Stimulated activated CD4-positive, alpha-beta T cell treated with anti-CD3 and anti-CD28 coated beads, Interleukin-12 subunit alpha, Interleukin-12 subunit beta, amount 100 ng/mL, for 48 hours (primary cell): ENCODE results near the gene TDRD9.

ENCODE experiments used
- DNase-seq, 3 donors: peaks; one replicate each; pipeline ENCODE4 v3.0.0-alpha.2; 2020; ENCODE audit warnings: low read depth in 2 of 3, low spot score in 1 of 3

The TDRD9 gene

DNA sequence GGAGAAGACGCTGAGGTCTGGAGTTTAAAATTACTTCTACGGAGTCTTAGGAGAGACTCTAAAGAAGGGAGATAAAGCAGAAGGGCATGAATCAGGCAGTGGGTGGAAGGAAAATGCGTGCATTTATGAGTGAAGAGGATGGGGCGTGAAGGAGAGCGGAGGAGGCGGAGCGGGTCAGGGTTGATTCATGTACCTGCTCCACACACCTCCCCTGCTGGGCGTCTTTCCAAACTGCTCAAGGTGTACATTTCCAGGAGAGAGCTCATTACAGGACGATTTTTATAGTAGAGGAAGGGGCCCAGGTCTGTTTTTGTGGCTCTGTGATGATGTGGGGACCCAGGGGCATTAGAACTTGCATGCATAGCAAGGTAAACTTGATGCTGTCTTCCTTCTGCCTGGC lies 92.2 kb downstream of the TDRD9 start:
- no peak for DNase-seq

DNA sequence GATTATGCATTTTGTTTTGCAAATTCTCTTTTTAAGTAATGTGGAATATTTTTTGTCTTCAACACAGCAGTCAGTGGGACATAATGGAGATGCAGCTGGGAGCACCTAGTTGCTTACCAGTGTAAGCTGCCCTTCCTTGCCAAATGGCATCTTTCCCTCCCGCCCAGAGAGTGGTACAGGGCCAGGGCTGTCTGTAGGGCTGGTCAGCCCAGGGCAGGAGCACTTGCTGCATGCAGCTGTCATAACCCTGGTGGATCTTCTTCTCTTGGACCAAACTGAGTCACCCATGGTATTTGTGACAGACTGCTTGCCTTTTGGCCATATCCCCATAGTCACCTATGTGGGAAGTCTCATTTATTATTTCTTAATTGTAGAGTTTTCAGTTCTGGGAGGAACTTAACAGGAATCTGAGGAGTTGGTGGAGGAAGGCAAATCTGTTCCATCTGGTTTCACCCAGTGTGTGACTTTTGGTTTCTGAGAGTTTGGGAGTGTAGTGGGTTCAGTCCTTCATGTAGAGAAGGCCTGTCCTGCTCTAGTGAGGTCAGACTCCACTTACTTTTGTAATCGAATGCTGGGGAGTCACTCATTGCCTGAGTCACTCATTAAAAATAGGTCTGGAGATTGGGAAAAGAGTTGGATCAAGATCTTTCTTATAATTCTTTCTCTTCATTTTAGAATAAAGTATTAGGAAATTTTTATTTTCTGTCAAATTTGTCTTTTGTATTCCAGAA lies 95.2 kb downstream of the TDRD9 start:
- DNase-seq, result no peak

DNA sequence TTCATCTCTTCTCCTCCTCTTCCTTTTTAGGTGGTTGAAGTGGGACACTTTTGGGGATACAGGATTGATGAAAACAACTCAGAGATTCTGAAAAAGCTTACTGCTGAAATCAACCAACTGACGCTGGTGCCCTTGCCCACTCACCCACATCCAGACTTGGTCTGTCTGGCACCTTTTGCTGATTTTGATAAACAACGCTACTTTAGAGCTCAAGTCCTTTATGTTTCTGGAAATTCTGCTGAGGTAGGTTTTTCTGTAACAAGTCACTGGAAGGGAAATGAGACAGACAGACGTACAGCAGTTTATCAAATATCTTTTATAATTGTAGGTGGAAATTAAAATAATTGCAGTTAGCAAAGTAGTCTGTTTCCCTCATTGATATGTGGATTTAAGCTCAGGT lies 97.3 kb downstream of the TDRD9 start:
- no peak for DNase-seq

DNA sequence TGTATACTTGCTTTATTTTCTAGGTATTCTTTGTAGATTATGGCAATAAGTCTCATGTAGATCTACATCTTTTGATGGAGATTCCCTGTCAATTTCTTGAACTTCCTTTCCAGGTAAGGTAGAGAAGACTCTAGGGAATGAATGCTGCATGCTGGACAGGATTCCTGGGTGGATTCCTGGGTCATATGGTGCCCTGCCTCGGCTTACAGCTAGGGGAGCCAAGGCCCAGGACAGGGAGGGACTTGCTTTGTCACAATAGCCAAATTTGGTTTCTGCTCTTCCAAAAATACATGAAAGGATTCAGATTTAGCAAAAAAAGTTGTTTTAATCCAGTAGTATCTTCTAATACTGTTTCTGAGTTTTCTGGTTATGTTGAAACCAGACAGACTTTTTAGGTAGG lies 97.8 kb downstream of the TDRD9 start:
- no peak for DNase-seq

DNA sequence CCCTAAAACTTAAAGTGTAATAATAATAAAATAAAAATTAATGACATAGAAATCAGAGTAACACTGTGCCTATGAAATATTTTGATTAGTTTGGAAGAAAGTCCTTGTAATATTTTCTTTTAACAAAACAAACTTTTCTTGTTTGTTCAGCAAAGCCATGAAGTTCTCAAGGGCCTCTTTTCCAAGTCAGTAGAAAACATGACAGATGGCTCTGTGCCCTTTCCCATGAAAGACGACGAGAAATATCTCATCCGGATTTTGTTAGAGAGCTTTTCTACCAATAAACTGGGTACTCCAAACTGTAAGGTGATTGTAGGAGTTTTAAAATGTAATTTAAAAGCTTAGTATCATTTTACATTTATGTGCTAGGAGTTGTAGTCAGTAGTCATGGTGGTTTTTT lies 102.7 kb downstream of the TDRD9 start:
- DNase-seq, result no peak

GRCh38 chr14:104031384-104031783 lies 103.1 kb downstream of the TDRD9 start:
- no peak for DNase-seq

DNA sequence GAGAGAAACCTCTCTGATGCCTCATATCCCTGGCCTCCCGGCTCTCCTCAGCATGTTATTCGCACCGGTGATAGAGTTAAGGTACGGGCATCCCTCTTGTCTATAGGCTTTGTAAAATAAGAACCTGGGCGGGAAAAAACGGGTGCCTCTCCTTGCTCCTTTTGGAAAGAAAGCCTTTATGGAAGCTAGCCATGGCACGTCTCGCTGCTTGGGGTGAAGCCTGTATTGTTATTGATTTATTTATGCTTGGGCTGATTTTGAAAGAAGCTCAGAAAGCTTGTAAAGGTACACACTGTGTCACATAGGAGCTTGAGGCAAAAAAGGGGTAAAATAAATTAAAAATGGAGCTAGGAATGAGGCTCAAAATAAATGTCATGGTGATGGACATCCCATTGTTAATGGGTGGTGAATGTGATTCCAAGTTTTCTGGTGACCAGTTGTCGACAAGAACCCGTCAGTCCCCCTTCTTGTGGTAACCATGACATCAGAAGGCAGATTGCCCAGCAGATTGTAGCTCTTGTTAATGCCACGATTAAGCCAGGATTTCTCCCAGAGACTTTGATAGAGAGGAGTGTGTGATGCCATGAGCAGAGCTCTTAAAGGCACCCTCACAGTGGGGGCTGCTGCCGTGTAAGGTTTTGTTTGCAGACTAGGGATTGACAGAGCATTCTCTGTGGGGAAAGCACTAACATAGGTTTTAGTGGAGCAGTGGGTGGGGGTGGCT lies 106.9 kb downstream of the TDRD9 start:
- DNase-seq, result no peak

DNA sequence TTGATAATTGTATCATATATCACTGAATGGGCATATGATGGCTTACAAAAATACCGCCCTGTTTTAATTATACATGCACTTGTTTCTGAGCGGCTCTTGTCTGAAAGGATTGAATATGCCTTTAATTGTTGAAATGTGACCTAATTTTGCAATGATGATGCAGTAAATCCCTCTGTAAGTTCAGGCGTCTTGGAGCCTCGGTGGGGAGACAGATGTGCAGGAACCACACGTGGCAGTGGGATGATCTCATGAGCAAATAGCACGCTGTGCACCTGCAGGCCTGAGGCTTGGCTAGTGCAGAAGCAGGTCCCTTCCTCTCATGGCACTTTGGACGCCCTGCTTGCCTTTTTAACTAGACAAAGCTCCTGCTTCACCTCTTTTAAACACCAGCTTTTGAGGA lies 108.0 kb downstream of the TDRD9 start:
- no peak for DNase-seq

GRCh38 chr14:104037074-104037473 lies 108.8 kb downstream of the TDRD9 start:
- no peak for DNase-seq

DNA sequence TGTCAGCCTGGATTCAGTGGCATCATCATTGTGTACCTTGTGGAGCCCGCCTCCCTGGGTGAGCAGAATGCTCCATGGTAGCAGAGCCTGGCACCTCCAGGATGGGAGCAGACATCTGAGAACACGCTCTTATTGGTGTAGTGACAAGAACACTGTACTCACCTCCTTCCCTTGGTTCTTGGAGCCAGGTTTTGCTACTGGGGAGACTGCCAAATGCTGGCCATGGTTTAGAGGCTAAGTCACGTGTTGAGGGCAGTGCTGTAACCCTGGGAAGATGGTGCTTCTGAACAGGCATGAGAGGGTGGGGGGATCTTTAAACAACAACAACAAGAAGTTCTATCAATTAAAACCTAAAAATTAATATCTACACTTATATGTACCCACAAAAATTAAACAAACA lies 109.6 kb downstream of the TDRD9 start:
- no peak for DNase-seq

DNA sequence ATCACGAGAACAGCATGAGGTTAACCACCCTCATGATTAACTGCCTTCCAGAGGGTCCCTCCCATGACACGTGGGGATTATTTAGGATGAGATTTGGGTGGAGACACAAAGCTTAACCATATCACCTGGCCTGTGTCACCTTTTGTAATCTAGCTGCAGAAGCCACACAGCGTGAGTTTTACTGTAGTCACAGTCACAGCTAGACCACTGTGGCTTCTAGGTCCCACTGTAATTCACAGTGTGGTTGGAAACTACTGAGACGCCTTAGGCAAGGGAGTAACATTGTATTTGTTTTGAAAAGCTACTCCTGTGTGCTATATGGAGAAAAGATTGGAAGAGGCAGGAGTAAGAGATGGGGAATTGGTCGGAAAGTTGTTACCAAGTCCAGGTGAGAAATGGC lies 111.0 kb downstream of the TDRD9 start:
- DNase-seq, result no peak

DNA sequence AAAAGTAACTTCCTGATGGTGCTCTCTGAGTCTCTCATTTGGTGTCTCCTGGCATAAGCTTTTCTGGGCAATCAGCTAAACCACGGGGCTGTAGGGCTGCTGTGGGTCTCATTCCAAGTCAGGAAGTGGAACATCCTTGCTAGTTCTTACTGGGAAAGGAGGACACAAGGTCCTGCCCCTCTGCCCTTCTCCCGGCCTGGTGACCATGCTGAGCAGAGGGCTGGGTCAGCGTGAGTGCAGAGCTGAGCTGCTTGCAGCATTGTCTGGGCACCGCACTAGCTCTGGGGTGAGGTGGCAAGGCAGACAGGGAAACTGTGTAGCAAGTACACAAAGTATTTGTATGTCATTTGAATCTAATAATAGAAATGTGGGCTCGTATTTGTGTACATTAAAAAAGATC lies 112.3 kb downstream of the TDRD9 start:
- no peak for DNase-seq

GRCh38 chr14:104041430-104042104 lies 113.3 kb downstream of the TDRD9 start:
- no peak for DNase-seq

DNA sequence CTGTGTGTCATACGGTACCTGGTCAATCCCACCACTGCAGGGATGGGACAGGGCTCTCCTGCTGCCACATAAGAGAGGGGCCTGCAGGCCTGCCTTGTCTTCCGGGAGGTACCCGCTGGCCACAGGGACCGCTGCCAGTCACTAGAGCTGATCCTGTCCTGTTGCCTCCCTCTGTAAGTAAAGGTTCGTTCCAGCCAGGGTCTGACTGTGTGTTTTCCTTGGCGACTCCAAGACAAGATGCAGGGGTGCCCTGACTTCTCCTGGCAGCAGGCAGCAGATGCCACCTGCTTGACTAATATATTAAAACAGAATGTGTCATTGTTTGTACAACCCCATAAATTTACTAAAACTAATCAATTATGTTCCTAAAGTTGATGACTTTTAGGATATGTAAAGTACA lies 115.8 kb downstream of the TDRD9 start:
- DNase-seq, result no peak

GRCh38 chr14:104047761-104048160 lies 119.5 kb downstream of the TDRD9 start:
- DNase-seq, result no peak

DNA sequence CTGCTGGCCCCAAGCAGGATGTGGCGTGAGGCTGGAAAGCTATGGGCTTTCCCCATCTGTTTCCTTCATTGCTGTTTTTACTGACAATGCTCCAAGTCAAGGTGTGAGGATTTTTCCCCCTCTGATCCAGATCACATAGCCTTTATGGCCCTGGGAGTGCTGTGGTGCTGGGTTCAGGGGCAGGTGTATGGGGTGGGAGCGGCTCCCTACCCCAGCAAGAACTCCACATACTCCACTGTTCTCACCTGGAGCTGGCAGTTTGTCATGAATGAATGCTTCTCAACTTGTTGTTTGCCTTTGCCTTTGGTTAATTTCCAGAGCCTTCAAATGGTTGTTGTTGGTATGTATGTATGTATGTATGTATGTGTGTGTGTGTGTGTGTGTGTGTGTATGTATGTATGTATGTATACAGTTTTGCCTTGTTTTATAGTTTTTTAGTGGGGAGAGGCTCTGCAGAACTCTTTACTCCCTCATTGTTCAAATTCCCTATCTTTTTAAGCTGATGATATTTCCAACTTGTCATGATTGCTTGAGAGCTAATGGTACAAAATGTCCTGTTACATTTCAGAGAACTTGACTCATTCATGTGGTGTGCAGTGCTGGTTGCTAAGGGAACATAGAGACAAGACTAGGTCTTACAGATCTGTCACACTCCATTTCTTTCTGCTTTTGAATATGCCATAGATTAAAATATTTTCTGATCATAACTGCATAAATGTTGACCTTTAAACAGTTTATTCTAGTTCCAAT lies 120.7 kb downstream of the TDRD9 start:
- DNase-seq, result no peak

- no peak for DNase-seq
These were observed 121.5 kb downstream of the TDRD9 start for GRCh38 chr14:104049576-104050240.

GRCh38 chr14:104051092-104051813 lies 123.0 kb downstream of the TDRD9 start:
- no peak for DNase-seq

- no peak for DNase-seq
These were observed 126.1 kb downstream of the TDRD9 start for GRCh38 chr14:104054222-104054905.

DNA sequence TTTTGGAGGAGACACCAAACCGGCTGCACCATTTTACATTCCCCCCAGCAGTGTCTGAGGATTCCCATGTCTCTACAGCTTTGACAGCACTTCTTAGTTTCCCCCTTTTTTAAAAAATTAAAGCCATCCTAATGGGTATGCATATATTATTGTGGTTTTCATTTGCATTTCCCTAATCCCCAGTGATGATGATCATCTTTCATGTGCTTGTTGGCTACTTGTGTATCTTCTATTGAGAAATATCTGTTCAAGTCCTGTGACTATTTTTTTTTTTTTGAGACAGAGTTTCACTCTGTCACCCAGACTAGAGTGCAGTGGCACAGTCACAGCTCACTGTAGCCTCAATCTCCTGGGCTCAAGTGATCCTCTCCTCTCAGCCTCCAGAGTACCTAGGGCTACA lies 134.0 kb downstream of the TDRD9 start:
- DNase-seq, result no peak
